Colon (tissue), 2 donors: ENCODE data around the gene TRAM2.

Experiments
- FAIRE-seq: peaks from 2 replicates; lab custom pipeline; 2012; peaks lifted over from hg19 to GRCh38; lab: Jason Lieb, UNC
- donor health status: control.
- donor health status: control.

Gene TRAM2

GRCh38 chr6:52577022-52577777 is at the start of gene TRAM2:
TSS of gene TRAM2 (minus strand) at chr6:52577060. CDS start at chr6:52576915, 145 bp downstream.
- FAIRE-seq: no peak

- FAIRE-seq: no peak
Measured at GRCh38 chr6:52622810-52623209, 46.0 kb upstream of the TRAM2 start.

- no peak for FAIRE-seq
Measured at GRCh38 chr6:52621631-52622030, 44.8 kb upstream of the TRAM2 start.

GRCh38 chr6:52620906-52621190 is 44.0 kb upstream of the TRAM2 start:
- no peak for FAIRE-seq

GRCh38 chr6:52620055-52620905 is 43.4 kb upstream of the TRAM2 start:
- FAIRE-seq: no peak

GRCh38 chr6:52617087-52617486 is 40.2 kb upstream of the TRAM2 start:
- FAIRE-seq: no peak

GRCh38 chr6:52616059-52616690 is 39.3 kb upstream of the TRAM2 start:
- no peak for FAIRE-seq

GRCh38 chr6:52612336-52613054 is 35.6 kb upstream of the TRAM2 start:
- no peak for FAIRE-seq

- FAIRE-seq: no peak
Measured at GRCh38 chr6:52611833-52612232, 35.0 kb upstream of the TRAM2 start.

GRCh38 chr6:52610745-52611355 is 34.0 kb upstream of the TRAM2 start:
- FAIRE-seq: no peak

GRCh38 chr6:52610011-52610410 is 33.2 kb upstream of the TRAM2 start:
- no peak for FAIRE-seq

- FAIRE-seq: no peak
Measured at GRCh38 chr6:52605610-52606185, 28.8 kb upstream of the TRAM2 start.

- no peak for FAIRE-seq
Measured at GRCh38 chr6:52603000-52603795, 26.3 kb upstream of the TRAM2 start.

- no peak for FAIRE-seq
Measured at GRCh38 chr6:52598824-52599190, 21.9 kb upstream of the TRAM2 start.

GRCh38 chr6:52598123-52598823 is 21.4 kb upstream of the TRAM2 start:
- FAIRE-seq: no peak

GRCh38 chr6:52597738-52598122 is 20.9 kb upstream of the TRAM2 start:
- no peak for FAIRE-seq

- no peak for FAIRE-seq
Measured at GRCh38 chr6:52596371-52597028, 19.6 kb upstream of the TRAM2 start.

GRCh38 chr6:52595796-52596130 is 18.9 kb upstream of the TRAM2 start:
- no peak for FAIRE-seq

GRCh38 chr6:52595000-52595795 is 18.3 kb upstream of the TRAM2 start:
- no peak for FAIRE-seq
